Smooth muscle cell (in vitro differentiated cells): ENCODE results near the gene MPZL3. TPM values are rescaled to one million over a fixed set of nuclear protein-coding genes. Genes with fewer than 3 reads are reported as not detected.

ENCODE experiments used
- DNase-seq: peaks from one replicate; lab custom pipeline; 2025; ENCODE audit not compliant: unreplicated experiment; lab: John Stamatoyannopoulos, UW
- H2AFZ ChIP-seq: fragments of 200-600 bp; sonication (generic); 2 replicates; pipeline ENCODE4 v1.6.0; 2016; ENCODE audit warnings: antibody characterized with exemption, low read depth, mild to moderate bottlenecking
- H3F3A ChIP-seq: fragments of 200-600 bp; sonication (generic); 2 replicates; pipeline ENCODE4 v1.6.0; 2017; ENCODE audit warnings: antibody characterized with exemption, low read depth
- H3K27ac ChIP-seq: fragments of 200-600 bp; sonication (generic); 2 replicates; pipeline ENCODE4 v1.5.1; 2016; ENCODE audit warnings: low read depth, mild to moderate bottlenecking
- H3K27me3 ChIP-seq: fragments of 200-600 bp; sonication (generic); 2 replicates; pipeline ENCODE4 v1.6.1; 2016; ENCODE audit warnings: low read depth, mild to moderate bottlenecking
- H3K36me3 ChIP-seq: fragments of 200-600 bp; sonication (generic); 2 replicates; pipeline ENCODE4 v1.5.1; 2016; ENCODE audit warnings: low read depth
- H3K4me1 ChIP-seq: fragments of 200-600 bp; sonication (generic); 2 replicates; pipeline ENCODE4 v1.5.1; 2016; ENCODE audit warnings: low read depth
- H3K4me2 ChIP-seq: fragments of 200-600 bp; sonication (generic); 2 replicates; pipeline ENCODE4 v1.6.0; 2016; ENCODE audit warnings: mild to moderate bottlenecking
- H3K4me3 ChIP-seq: fragments of 200-600 bp; sonication (generic); 2 replicates; pipeline ENCODE4 v1.5.1; 2016; ENCODE audit warnings: mild to moderate bottlenecking
- H3K79me2 ChIP-seq: fragments of 200-600 bp; sonication (generic); 2 replicates; pipeline ENCODE4 v1.6.0; 2016; ENCODE audit warnings: low read depth, mild to moderate bottlenecking
- H3K9ac ChIP-seq: fragments of 200-600 bp; sonication (generic); 2 replicates; pipeline ENCODE4 v1.6.0; 2016; ENCODE audit warnings: low read depth
- H3K9me3 ChIP-seq: fragments of 200-600 bp; sonication (generic); replicated peaks from 2 replicates; pipeline ENCODE4 v1.5.1; 2016; ENCODE audit warnings: low read depth
- H4K20me1 ChIP-seq: fragments of 200-600 bp; sonication (generic); 2 replicates; pipeline ENCODE4 v1.6.0; 2016; ENCODE audit warnings: low read depth
- WGBS: methylation state at CpG from one replicate; pipeline ENCODE4 v1.1.7; 2016; ENCODE audit warnings: low lambda C conversion rate; 5-methylcytosine and 5-hydroxymethylcytosine counted together
- polyA plus RNA-seq: library from polyadenylated mRNA; unstranded; fragments of >200 nt; fragmentation: Nextera tagmentation; extraction: Ambion mirVana; gene quantifications from 2 replicates; pipeline ENCODE4 v1.2.1, GENCODE V29; 2016
- total RNA-seq: library from RNA; depleted of rRNA; stranded (reverse); fragments of >200 nt; gene quantifications from 2 replicates; pipeline ENCODE4 v1.2.3, GENCODE V29; 2014
- TF ChIP-seq, protein P1 (sequence below): fragments of 200-600 bp; sonication (generic); IDR thresholded peaks from 2 replicates; pipeline ENCODE4 v1.5.1; 2017; ENCODE audit warnings: borderline replicate concordance, mild to moderate bottlenecking, antibody characterized with exemption; ENCODE audit not compliant: insufficient read depth, poor library complexity, severe bottlenecking

Gene MPZL3
- total and polyA plus RNA-seq, 2 experiments from 2014 or later, result 1.7 to 9.0 TPM

DNA sequence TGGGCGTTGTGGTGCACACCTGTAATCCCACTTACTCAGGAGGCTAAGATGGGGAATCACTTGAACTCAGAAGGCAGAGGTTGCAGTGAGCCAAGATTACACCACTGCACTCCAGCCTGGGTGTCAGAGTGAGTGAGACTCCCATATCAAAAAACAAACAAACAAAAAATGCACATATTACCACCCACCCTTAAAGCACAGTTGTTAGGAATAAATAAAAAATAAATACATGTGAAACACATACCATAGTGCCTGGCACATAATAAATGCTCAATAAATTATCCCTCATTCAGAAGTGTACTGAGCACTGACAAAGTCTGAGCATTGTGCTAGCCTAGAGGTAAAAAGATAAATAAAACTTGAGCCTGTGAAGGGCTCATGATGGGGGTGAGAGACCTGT, 18.3 kb downstream of the MPZL3 start:
- Histone ChIP-seq H3K4me3 (no peak overlapping the region), H3K4me1 (no peaks in the 10 kb centered on the region), H3K79me2 (no peaks in the 10 kb centered on the region), H3K27me3 (peaks cover 29% of the 10 kb centered on the region), H2AFZ (no peak overlapping the region), H3K9ac (no peak overlapping the region), H3F3A (no peaks in the 10 kb centered on the region), H4K20me1 (no peaks in the 10 kb centered on the region), H3K27ac (peak overlapping the region; percentile 35), H3K4me2 (no peak overlapping the region), H3K9me3 (no peaks in the 10 kb centered on the region), H3K36me3 (no peaks in the 10 kb centered on the region)
- TF ChIP-seq, protein P1, sequence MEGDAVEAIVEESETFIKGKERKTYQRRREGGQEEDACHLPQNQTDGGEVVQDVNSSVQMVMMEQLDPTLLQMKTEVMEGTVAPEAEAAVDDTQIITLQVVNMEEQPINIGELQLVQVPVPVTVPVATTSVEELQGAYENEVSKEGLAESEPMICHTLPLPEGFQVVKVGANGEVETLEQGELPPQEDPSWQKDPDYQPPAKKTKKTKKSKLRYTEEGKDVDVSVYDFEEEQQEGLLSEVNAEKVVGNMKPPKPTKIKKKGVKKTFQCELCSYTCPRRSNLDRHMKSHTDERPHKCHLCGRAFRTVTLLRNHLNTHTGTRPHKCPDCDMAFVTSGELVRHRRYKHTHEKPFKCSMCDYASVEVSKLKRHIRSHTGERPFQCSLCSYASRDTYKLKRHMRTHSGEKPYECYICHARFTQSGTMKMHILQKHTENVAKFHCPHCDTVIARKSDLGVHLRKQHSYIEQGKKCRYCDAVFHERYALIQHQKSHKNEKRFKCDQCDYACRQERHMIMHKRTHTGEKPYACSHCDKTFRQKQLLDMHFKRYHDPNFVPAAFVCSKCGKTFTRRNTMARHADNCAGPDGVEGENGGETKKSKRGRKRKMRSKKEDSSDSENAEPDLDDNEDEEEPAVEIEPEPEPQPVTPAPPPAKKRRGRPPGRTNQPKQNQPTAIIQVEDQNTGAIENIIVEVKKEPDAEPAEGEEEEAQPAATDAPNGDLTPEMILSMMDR, result no peak
- 73% methylated on average over 1 of the region's 1 CpG for WGBS
- DNase-seq, result no peak

DNA sequence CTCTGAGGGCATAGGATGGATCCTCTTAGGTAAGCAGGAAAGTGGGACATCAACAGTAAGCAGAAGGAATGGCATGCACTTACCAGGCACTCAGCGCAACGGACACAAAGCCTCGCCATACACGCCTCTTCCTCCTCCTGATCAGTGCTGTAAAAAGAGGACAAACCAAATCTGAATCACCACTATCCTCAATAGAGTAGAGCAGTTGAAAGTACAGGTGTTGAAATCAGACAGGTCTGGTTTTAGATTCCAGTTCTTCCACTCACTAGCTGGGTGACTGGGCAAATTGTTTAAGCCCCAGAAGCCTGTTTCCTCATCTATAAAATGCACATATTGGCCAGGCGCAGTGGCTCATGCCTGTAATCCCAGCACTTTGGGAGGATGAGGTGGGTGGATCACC, 18.8 kb downstream of the MPZL3 start:
- TF ChIP-seq, protein P1, result no peak
- peaks cover 32% of the 10 kb centered on the region for H3K27me3 ChIP-seq
- H4K20me1 ChIP-seq, result no peaks in the 10 kb centered on the region
- peak overlapping the region; percentile 35 for H3K27ac ChIP-seq
- no peaks in the 10 kb centered on the region for H3F3A ChIP-seq
- H3K4me3 ChIP-seq, result no peak overlapping the region
- H3K36me3 ChIP-seq, result no peaks in the 10 kb centered on the region
- no peaks in the 10 kb centered on the region for H3K4me1 ChIP-seq
- no peak for DNase-seq
- H3K9ac ChIP-seq, result no peak overlapping the region
- H3K4me2 ChIP-seq, result no peak overlapping the region
- no peak overlapping the region for H2AFZ ChIP-seq
- no peaks in the 10 kb centered on the region for H3K9me3 ChIP-seq
- H3K79me2 ChIP-seq, result no peaks in the 10 kb centered on the region
- WGBS, result 76% methylated on average over 5 of the region's 5 CpGs

DNA sequence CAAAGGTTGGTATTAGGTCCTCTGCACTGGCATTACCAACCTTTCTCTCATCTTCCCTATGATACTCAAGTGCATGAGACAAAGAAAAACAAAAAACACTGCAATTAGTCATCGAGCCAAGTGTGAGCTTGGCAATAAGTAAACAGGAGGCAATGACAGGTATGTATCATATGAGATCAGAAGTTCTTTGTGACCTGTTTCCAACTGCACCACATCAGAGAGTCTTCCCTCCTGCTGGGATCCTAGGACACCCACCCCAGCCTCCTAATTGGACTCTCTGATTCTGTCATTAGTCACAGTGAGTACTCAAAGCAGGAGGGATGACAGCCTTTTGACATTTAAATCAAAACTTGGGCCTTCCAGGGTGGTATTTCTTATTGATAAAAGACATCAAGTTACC, 19.5 kb downstream of the MPZL3 start:
- Histone ChIP-seq H3K27me3 (peaks cover 39% of the 10 kb centered on the region), H2AFZ (no peak overlapping the region)

DNA sequence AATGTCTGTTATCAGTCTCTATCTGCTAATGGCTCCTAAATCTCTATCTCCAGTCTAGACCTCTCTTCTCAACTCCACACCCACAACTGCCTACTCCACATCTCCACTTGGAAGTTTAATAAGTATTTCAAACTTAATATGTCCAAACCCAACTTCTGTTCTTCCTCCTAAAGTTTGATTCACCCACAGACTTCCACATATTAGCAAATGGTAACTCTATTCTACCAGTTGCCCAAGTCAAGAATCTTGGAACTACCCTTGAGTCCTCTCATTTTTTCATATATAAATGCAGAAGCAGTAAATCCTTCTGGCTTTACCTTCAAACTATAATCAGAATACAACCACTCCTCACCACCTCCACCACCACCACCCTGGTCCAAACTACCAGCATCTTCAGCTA, 20.7 kb downstream of the MPZL3 start:
- H3K4me2 ChIP-seq, result no peak overlapping the region
- H3K27me3 ChIP-seq, result peaks cover 51% of the 10 kb centered on the region
- H2AFZ ChIP-seq, result no peak overlapping the region
- H3K4me1 ChIP-seq, result no peaks in the 10 kb centered on the region
- no peaks in the 10 kb centered on the region for H3F3A ChIP-seq
- H3K9me3 ChIP-seq, result no peaks in the 10 kb centered on the region
- no peak overlapping the region for H3K9ac ChIP-seq
- H3K79me2 ChIP-seq, result no peaks in the 10 kb centered on the region
- no peaks in the 10 kb centered on the region for H3K36me3 ChIP-seq
- H3K4me3 ChIP-seq, result no peak overlapping the region
- no peak for DNase-seq
- TF ChIP-seq, protein P1, result no peak
- no peaks in the 10 kb centered on the region for H4K20me1 ChIP-seq
- no peak overlapping the region for H3K27ac ChIP-seq

More for the DNA sequence above, 19.5 kb downstream of the MPZL3 start:
- no peak for DNase-seq
- Histone ChIP-seq H3K9ac (no peak overlapping the region), H3K4me2 (no peak overlapping the region), H3K9me3 (no peaks in the 10 kb centered on the region), H3F3A (no peaks in the 10 kb centered on the region), H3K4me3 (no peak overlapping the region), H3K36me3 (no peaks in the 10 kb centered on the region), H4K20me1 (no peaks in the 10 kb centered on the region), H3K27ac (no peak overlapping the region), H3K79me2 (no peaks in the 10 kb centered on the region), H3K4me1 (no peaks in the 10 kb centered on the region)
- TF ChIP-seq, protein P1, result no peak
- WGBS, result 67% methylated on average over 1 of the region's 1 CpG
